Choroid plexus epithelial cell (primary cell): Measurements from ENCODE around the gene ABHD5.
"Not testable (repeated sequence)": the region's sequence is repeated elsewhere in the genome, so short reads cannot be mapped to it uniquely, and the experiment has no call there.

ENCODE experiments used
- DNase-seq: peaks from one replicate; pipeline ENCODE4 v3.0.0-alpha.2; 2010; ENCODE audit warnings: low read depth
- H3K4me3 ChIP-seq: 2 replicates; pipeline ENCODE4 v1.5.1; 2011; ENCODE audit warnings: low read depth, mild to moderate bottlenecking, control low read depth, low read length, moderate library complexity
- TF ChIP-seq, protein P1 (sequence below): conservative IDR thresholded peaks from 2 replicates; pipeline ENCODE4 v1.5.1; 2011; ENCODE audit warnings: low read depth, mild to moderate bottlenecking, control low read depth, inconsistent platforms, low read length, moderate library complexity

ABHD5 gene

DNA sequence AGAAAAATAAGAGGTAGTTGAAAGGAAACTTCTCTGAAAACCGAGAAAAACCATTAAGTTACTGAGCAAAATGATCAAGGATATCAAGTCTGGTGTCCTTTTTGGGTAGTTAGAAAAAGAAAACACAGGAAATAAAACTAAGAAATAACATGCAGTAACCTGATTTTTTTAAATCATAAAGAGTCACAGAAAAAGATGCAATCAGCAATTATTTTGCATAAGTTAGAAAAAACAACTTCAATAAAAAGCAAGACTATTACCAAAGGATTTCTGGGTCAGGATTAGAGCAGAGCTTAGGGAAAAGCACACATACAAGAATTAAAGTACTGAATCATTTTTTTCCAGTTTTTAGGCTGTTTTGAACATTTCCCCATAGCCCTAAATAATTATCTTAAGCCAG is 40.4 kb upstream of the ABHD5 start:
- TF ChIP-seq, protein P1, sequence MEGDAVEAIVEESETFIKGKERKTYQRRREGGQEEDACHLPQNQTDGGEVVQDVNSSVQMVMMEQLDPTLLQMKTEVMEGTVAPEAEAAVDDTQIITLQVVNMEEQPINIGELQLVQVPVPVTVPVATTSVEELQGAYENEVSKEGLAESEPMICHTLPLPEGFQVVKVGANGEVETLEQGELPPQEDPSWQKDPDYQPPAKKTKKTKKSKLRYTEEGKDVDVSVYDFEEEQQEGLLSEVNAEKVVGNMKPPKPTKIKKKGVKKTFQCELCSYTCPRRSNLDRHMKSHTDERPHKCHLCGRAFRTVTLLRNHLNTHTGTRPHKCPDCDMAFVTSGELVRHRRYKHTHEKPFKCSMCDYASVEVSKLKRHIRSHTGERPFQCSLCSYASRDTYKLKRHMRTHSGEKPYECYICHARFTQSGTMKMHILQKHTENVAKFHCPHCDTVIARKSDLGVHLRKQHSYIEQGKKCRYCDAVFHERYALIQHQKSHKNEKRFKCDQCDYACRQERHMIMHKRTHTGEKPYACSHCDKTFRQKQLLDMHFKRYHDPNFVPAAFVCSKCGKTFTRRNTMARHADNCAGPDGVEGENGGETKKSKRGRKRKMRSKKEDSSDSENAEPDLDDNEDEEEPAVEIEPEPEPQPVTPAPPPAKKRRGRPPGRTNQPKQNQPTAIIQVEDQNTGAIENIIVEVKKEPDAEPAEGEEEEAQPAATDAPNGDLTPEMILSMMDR: no peak
- DNase-seq: no peak
- H3K4me3 ChIP-seq: no peak overlapping the region

DNA sequence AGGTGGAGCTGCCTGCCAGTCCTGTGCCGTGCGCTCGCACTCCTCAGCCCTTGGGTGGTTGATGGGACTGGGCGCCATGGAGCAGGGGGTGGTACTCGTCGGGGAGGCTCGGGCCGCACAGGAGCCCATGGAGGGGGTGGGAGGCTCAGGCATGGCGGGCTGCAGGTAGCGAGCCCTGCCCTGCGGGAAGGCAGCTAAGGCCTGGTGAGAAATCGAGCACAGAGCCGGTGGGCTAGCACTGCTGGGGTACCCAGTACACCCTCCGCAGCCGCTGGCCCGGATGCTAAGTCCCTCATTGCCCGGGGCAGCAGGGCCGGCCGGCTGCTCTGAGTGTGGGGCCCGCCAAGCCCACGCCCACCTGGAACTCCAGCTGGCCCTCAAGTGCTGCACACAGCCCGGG is 34.3 kb upstream of the ABHD5 start:
- H3K4me3 ChIP-seq, DNase-seq: not testable (repeated sequence)

DNA sequence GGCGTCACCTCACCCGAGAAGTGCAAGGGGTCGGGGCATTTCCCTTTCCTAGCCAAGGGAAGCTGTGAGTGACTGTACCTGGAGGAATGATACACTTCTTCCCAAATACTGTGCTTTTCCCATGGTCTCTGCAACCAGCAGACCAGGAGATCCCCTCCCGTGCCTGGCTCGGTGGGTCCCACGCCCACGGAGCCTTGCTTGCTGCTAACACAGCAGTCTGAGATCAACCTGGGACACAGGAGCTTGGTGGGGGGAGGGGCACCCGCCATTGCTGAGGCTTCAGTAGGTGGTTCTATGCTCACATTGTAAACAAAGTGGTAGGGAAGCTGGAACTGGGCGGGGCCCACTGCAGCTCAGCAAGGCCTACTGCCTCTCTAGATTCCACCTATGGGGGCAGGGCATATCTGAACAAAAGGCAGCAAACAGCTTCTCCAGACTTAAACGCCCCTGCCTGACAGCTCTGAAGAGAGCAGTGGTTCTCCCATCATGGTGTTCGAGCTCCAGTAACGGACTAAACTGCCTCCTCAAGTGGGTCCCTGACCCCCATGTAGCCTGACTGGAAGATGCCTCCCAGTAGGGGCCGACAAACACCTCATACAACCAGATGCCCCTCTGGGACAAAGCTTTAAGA is 31.4 kb upstream of the ABHD5 start:
- TF ChIP-seq, protein P1: no peak
- no peak for DNase-seq

DNA sequence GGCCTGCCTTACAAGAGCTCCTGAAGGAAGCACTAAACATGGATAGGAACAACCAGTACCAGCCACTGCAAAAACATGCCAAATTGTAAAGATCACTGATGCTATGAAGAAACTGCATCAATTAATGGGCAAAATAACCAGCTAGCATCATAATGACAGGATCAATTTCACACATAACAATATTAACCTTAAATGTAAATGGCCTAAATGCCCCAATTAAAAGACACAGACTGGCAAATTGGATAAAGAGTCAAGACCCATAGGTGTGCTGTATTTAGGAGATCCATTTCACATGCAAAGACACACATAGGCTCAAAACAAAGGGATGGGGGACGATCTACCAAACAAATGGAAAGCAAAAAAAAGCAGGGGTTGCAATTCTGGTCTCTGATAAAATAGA is 29.4 kb upstream of the ABHD5 start:
- DNase-seq, H3K4me3 ChIP-seq: not testable (repeated sequence)

More for the DNA sequence above, 31.4 kb upstream of the ABHD5 start:
- H3K4me3 ChIP-seq: no peak overlapping the region

DNA sequence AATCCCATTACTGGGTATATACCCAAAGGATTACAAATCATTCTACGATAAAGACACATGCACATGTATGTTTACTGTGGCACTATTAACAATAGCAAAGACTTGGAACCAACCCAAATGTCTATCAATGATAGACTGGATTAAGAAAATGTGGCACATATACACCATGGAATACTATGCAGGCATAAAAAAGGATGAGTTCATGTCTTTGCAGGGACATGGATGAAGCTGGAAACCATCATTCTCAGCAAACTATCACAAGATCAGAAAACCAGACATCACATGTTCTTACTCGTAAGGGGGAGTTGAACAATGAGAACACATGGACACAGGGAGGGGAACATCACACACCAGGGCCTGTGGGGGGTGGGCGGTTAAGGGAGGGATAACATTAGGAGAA is 25.7 kb upstream of the ABHD5 start:
- H3K4me3 ChIP-seq, DNase-seq: not testable (repeated sequence)

DNA sequence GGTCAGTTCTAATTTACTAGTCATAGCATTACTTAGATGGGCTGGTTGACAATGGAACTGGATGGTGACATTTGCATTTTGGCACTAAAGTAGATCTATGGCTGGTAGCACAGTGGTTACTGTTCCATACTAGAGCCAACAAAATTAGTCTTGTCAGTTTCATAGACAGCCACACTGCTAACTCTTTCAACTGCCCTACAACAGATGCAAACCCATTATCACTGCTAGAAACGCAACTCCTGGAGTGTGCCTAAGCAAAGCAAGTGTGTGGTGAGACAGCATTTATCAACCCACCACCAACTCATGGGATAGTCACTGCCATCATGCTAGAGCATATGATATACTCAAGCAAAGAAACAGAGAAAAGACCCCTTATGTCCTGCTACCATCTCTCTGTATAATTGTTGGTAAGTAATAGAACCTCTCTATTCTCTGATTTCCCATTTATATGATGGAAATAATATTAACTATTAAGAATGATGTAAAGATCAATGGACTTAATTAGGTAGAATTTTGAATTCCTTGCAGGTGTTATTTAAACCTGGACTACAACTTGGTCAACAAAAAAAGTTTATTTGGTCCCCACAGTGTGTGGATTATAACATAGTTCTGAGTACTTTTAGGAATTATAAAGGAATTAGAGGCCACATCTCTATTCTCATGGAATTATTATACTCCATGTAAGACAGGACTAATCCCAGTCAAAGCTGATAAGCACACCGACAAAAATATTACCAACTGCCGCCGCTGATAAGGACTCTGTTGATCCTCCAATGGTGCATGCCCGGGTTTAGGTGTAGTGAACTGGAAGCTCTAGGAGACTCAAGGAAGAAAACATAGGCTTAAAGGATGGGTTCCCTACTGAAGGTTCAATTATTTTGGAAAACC is 19.9 kb upstream of the ABHD5 start:
- TF ChIP-seq, protein P1: no peak
- no peak for DNase-seq
- H3K4me3 ChIP-seq: no peak overlapping the region

DNA sequence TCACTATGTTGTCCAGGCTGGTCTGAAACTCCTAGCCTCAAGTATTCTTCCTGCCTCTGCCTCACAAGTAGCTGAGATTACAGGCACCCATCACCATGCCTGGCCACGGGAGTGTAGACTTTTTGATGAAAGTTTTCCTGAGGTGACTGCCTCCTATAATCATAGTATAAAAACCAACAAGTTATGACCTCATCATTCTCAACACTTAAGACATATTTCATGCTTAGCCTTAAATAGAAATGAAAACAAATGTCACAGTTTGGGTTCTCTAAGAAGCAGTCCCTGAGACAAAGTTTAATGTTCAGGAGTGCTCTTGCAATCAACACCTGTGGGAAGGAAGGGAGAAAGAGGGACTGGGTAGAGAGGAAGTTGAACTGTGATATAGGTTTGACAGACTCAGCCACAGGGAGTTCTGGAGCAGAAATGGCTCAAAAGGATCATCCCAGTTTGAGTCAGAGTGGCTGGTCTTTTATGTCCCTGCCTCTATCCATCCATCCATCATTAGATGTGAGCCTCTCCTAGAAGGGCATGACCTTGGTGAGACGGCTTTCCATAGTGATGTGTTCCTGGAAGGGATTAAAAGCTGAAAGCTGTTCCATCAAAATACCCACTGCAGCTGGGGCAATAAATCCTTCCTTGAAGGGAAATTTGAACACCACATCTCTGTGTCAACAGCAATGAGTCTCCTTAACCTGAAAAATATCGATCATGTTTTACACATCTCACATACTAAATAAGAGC is 16.2 kb upstream of the ABHD5 start:
- TF ChIP-seq, protein P1: no peak
- no peak for DNase-seq
- H3K4me3 ChIP-seq: no peak overlapping the region

DNA sequence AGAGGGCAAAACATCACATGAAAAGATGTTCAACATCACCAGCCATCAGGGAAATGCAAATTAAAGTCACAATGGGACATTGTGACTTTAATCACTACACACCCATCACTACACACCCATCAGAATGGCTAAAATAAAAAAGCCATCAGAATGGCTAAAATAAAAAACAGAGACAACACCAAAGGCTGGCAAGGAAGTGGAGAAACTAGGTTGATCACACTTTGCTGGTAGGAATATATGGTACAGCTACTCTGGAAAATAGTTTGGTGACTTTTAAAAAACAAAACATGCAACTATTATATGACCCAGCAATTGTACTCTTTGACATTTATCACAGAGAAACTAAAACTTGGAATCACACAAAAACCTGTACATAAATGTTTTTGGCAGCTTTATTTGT is 15.1 kb upstream of the ABHD5 start:
- no peak for DNase-seq
- TF ChIP-seq, protein P1: no peak
- H3K4me3 ChIP-seq: no peak overlapping the region
